Measurements from ENCODE around the gene SRSF12.
"Not testable (repeated sequence)": the region's sequence is repeated elsewhere in the genome, so short reads cannot be mapped to it uniquely, and the experiment has no call there.

The SRSF12 gene

GRCh38 chr6:89069536-89070163 lies 48.2 kb downstream of the SRSF12 start:
- DNase-seq = no peak

DNA sequence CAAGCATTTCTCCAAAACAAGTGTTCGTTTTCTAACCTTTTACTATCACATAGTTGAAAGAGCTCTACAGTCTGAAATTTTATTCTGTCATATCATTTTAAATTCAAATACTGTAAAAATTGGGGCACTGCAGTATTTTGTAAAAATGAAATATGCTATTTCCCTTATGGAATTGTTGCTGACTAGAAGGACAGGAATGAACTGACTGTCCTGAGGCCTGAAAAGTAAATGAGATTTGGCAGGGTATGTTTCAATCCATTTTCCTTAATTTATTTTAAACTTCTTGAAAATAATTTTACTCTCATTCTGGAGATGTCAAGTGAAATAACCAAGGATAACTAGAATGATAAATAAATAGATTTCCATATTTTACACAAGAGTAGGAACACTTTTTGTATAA lies 49.2 kb downstream of the SRSF12 start:
- no peak for DNase-seq

- DNase-seq = no peak
These were observed 50.1 kb downstream of the SRSF12 start for GRCh38 chr6:89067796-89068195.

- no peak for DNase-seq
These were observed 50.8 kb downstream of the SRSF12 start for GRCh38 chr6:89066940-89067646.

GRCh38 chr6:89066121-89066520 lies 51.8 kb downstream of the SRSF12 start:
- DNase-seq = not testable (repeated sequence)

DNA sequence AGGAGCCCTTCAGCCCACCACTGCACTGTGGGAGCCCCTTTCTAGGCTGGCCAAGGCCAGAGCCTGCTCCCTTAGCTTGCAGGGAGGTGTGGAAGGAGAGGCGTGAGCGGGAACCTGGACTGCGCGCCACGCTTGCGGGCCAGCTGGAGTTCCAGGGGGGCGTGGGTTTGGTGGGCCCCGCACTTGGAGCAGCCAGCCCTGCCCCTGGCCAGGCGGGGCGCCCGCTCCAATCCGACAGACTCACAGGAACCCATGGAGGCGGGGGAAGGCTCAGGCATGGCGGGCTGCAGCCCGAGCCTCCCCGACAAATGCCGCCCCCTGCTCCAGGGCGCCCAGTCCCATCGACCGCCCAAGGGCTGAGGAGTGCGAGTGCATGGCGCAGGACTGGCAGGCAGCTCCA lies 52.9 kb downstream of the SRSF12 start:
- not testable (repeated sequence) for DNase-seq

DNA sequence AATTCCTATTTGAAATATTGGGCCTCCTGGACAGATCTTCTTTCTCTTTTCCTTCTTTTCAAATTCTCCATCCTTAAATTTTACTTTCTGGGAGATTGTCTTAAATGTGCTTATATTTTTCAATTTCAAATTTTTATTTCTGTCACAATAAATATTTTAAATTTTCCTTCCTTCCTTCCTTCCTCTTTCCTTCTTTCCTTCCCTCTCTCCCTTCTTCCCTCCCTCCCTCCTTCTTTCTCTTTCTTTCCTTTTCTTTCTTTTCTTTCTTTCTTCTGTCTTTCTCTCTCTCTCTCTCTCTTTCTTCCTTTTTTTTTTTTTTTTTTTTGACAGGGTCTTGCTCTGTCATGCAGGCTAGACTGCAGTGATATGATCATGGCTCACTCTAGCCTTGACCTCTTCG lies 54.0 kb downstream of the SRSF12 start:
- DNase-seq = no peak

GRCh38 chr6:89059227-89059626 lies 58.6 kb downstream of the SRSF12 start:
- DNase-seq = no peak

- DNase-seq = no peak
These were observed 59.2 kb downstream of the SRSF12 start for GRCh38 chr6:89058627-89059026.

DNA sequence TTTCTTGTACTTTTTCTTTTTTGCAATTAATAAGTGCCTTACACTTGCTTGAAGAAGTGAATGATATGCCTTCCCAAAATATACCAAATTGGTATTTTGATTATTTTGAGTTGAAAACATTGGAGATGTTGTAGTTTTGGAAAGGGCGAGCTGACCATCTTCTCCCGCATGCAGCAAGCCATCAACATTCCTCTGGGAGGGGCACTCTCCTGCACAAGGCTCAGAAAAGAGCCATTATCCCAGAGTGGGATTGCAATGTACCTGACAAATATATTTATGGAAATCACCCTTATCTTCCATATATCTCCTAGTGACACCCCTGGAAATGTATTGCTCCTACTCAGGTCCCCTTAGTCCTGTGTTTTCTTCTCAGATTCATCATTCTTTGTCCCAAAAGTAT lies 60.1 kb downstream of the SRSF12 start:
- no peak for DNase-seq

DNA sequence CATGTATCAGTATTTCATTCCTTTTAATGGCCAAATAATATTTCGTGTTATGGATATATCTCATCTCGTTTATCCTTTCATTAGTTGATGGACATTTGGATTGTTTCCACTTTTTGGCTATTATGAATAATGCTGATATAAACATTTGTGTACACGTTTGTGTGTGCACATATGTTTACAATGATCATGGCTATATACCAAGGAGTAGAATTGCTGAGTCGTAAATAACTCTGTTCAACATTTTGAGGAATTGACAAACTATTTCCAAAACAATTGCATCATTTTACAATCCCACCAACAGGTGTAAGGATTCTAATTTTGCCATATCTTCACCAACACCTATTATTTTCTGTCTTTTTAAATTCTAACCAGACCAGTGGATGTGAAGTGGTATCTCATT lies 63.7 kb downstream of the SRSF12 start:
- no peak for DNase-seq

- no peak for DNase-seq
These were observed 66.2 kb downstream of the SRSF12 start for GRCh38 chr6:89051676-89052075.

DNA sequence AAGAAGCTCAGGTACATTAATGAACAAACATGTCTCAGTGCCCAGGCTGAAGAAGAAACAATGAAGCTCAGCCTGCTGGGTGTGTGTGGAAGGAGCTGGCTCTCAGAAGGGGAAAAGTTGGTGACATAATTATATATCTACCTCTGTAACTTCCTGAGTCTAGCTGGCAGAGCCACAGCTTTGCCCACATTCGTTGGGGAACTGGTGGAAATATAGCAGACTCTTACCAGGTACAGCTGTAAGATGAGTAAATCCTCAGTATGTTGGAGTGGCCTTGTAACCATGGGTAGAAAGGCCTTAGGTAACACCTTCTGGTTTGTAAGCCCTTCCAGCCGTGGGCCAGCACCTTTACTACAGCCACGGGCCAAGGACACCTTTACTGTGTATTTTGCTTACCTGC lies 67.2 kb downstream of the SRSF12 start:
- no peak for DNase-seq

DNA sequence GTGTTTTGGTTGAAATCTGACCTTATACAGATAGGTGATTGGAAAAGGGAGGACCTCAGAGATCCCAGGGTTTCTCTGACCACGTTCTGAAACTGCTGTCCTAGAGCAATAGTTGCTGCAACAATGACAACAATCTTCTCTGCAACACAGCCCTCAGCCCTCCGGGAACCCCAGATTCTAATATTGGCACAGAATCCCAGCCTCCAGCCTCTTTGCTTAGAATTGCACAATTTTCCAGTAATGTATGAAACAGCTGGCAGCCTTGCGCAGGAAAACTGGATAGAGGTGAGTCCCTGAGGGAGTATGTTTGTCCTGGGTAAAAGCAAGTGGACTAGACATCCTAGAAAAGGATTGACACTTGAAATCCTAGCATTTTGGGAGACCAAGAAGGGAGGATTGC lies 67.7 kb downstream of the SRSF12 start:
- no peak for DNase-seq

- DNase-seq = no peak
These were observed 68.9 kb downstream of the SRSF12 start for GRCh38 chr6:89048985-89049384.

GRCh38 chr6:89048288-89048923 lies 69.5 kb downstream of the SRSF12 start:
- DNase-seq = no peak

- no peak for DNase-seq
These were observed 70.4 kb downstream of the SRSF12 start for GRCh38 chr6:89047473-89047872.
